IMR-90 (cell line): ENCODE results near the gene IGSF8. TPM values are rescaled to one million over a fixed set of nuclear protein-coding genes. Genes with fewer than 3 reads are reported as not detected.
A peak's percentile ranks its signal among the peaks of the same experiment; 100 is the strongest.

Experiments
- ATAC-seq: fragments of 200-7000 bp; cut with Tn5 transposase; 2 replicates; pipeline ENCODE4 v1.9.1; 2020; ENCODE audit warnings: low read depth, mild to moderate bottlenecking, moderate library complexity
- BruUV-seq: library from RNA; stranded (reverse); fragments of 400-500 nt; replicated peaks from 2 replicates; lab custom pipeline; 2021; lab: Mats Ljungman, UMichigan
- CTCF ChIA-PET: fragments of 300-600 bp; formaldehyde crosslinking; extraction: SDS; loops from one replicate; lab custom pipeline; 2021; ENCODE audit warnings: antibody characterized with exemption; lab: Yijun Ruan, JAX
- POLR2A ChIA-PET: fragments of 300-600 bp; sonication (Branson Sonifier 250); formaldehyde crosslinking; loops from one replicate; lab custom pipeline; 2022; ENCODE audit warnings: antibody characterized with exemption; ENCODE audit not compliant: unreplicated experiment; lab: Charles Lee
- DNase-seq: peaks from one replicate; pipeline ENCODE4 v3.0.0; 2013
- H2AFZ ChIP-seq: replicated peaks from 2 replicates; pipeline ENCODE3; 2013; ENCODE audit warnings: low read length, mild to moderate bottlenecking; ENCODE audit not compliant: poor library complexity
- H2AK5ac ChIP-seq: 2 replicates; pipeline ENCODE4 v1.6.1; 2013; ENCODE audit warnings: low read depth, low read length, inconsistent platforms
- H2AK9ac ChIP-seq: replicated peaks from 2 replicates; pipeline ENCODE3; 2013; ENCODE audit warnings: mild to moderate bottlenecking, low read depth, low read length, moderate library complexity; ENCODE audit not compliant: poor library complexity
- H2BK120ac ChIP-seq: 2 replicates; pipeline ENCODE4 v1.6.1; 2013; ENCODE audit warnings: low read depth, low read length, inconsistent platforms
- H2BK15ac ChIP-seq: 3 replicates; pipeline ENCODE4 v1.6.1; 2013; ENCODE audit warnings: low read depth, low read length, inconsistent platforms
- H2BK20ac ChIP-seq: 2 replicates; pipeline ENCODE4 v1.6.1; 2013; ENCODE audit warnings: low read depth, mild to moderate bottlenecking, inconsistent platforms, low read length, moderate library complexity
- H2BK5ac ChIP-seq: 2 replicates; pipeline ENCODE4 v1.6.1; 2013; ENCODE audit warnings: mild to moderate bottlenecking, low read depth, low read length, inconsistent platforms; ENCODE audit not compliant: poor library complexity, severe bottlenecking
- H3K14ac ChIP-seq: replicated peaks from 2 replicates; pipeline ENCODE4 v1.6.1; 2013; ENCODE audit warnings: low read depth, low read length, inconsistent platforms
- H3K18ac ChIP-seq: 2 replicates; pipeline ENCODE4 v1.6.1; 2013; ENCODE audit warnings: low read depth, low read length, control low read depth
- H3K23ac ChIP-seq: 2 replicates; pipeline ENCODE4 v1.6.1; 2013; ENCODE audit warnings: low read depth, low read length, inconsistent platforms
- H3K27ac ChIP-seq: 2 replicates; pipeline ENCODE4 v1.5.1; 2013; ENCODE audit warnings: mild to moderate bottlenecking, control low read depth, low read length; ENCODE audit not compliant: insufficient read depth
- H3K27me3 ChIP-seq: 2 replicates; pipeline ENCODE4 v1.6.1; 2013; ENCODE audit warnings: low read length; ENCODE audit not compliant: control insufficient read depth, insufficient read depth
- H3K36me3 ChIP-seq: 2 replicates; pipeline ENCODE4 v1.6.1; 2013; ENCODE audit warnings: low read length, mixed read lengths; ENCODE audit not compliant: control insufficient read depth, insufficient read depth
- H3K4ac ChIP-seq: 2 replicates; pipeline ENCODE4 v1.6.1; 2013; ENCODE audit warnings: low read depth, low read length, inconsistent platforms
- H3K4me1 ChIP-seq: 2 replicates; pipeline ENCODE4 v1.6.1; 2013; ENCODE audit warnings: low read length, mixed read lengths; ENCODE audit not compliant: control insufficient read depth, insufficient read depth
- H3K4me2 ChIP-seq: 2 replicates; pipeline ENCODE4 v1.6.1; 2013; ENCODE audit warnings: low read depth, mild to moderate bottlenecking, control low read depth, low read length, moderate library complexity
- H3K4me3 ChIP-seq: 2 replicates; pipeline ENCODE4 v1.5.1; 2013; ENCODE audit warnings: low read depth, mild to moderate bottlenecking, control low read depth, low read length, moderate library complexity; ENCODE audit not compliant: insufficient read depth
- H3K56ac ChIP-seq: 2 replicates; pipeline ENCODE4 v1.6.1; 2013; ENCODE audit warnings: low read length, inconsistent platforms; ENCODE audit not compliant: insufficient read depth; ENCODE audit errors: extremely low read depth
- H3K79me1 ChIP-seq, 2 experiments: 2 replicates each; pipeline ENCODE4 v1.6.1; 2013; ENCODE audit warnings: low read length in 2 of 2, inconsistent platforms in 1 of 2, low read depth in 1 of 2
- H3K9ac ChIP-seq: 2 replicates; pipeline ENCODE4 v1.6.1; 2013; ENCODE audit warnings: low read depth, low read length, control low read depth
- H3K9me1 ChIP-seq: 2 replicates; pipeline ENCODE4 v1.6.1; 2013; ENCODE audit warnings: low read length, inconsistent platforms; ENCODE audit not compliant: insufficient read depth
- H3K9me3 ChIP-seq: 2 replicates; pipeline ENCODE4 v1.6.1; 2013; ENCODE audit warnings: low read length; ENCODE audit not compliant: control insufficient read depth, insufficient read depth
- H4K20me1 ChIP-seq: 2 replicates; pipeline ENCODE4 v1.6.1; 2013; ENCODE audit warnings: low read length, inconsistent platforms; ENCODE audit not compliant: insufficient read depth
- H4K5ac ChIP-seq: 2 replicates; pipeline ENCODE4 v1.6.1; 2013; ENCODE audit warnings: mild to moderate bottlenecking, low read depth, low read length, control low read depth
- H4K8ac ChIP-seq, 2 experiments: 2 replicates each; pipeline ENCODE4 v1.6.1; 2013; ENCODE audit warnings: low read depth in 2 of 2, low read length in 2 of 2, control low read depth in 1 of 2, inconsistent platforms in 1 of 2
- H4K91ac ChIP-seq: 2 replicates; pipeline ENCODE4 v1.6.1; 2013; ENCODE audit warnings: low read depth, low read length, inconsistent platforms; ENCODE audit not compliant: insufficient read depth
- CEBPB ChIP-seq: IDR thresholded peaks from 2 replicates; pipeline ENCODE4 v1.6.1; 2012; ENCODE audit warnings: low read depth, low read length, improper control_type of control experiment
- RCOR1 ChIP-seq: IDR thresholded peaks from 2 replicates; pipeline ENCODE4 v1.6.1; 2012; ENCODE audit warnings: mild to moderate bottlenecking, low read length, improper control_type of control experiment; ENCODE audit not compliant: insufficient replicate concordance
- WGBS, 2 experiments: methylation state at CpG; one replicate each; pipeline versions ENCODE4 v1.1.5 to v1.1.7; 2013; ENCODE audit warnings: missing lambda C conversion rate in 2 of 2; ENCODE audit not compliant: insufficient read length in 1 of 2; ENCODE audit errors: extremely low coverage in 2 of 2; 5-methylcytosine and 5-hydroxymethylcytosine counted together
- dilution Hi-C: fragments of 300-500 bp; cut with HindIII; formaldehyde crosslinking; loops from one replicate; pipeline ENCODE4 v1.14.3; 2018; ENCODE audit warnings: low sequenced_read_pairs; ENCODE audit not compliant: unreplicated experiment
- in situ Hi-C: fragments of 300-500 bp; cut with MboI; formaldehyde crosslinking; loops from 3 replicates; pipeline ENCODE4 v1.14.3; 2019; ENCODE audit warnings: low sequenced_read_pairs, inconsistent platforms, mixed read lengths
- intact Hi-C: fragments of 100-400 bp; cut with micrococcal nuclease; formaldehyde crosslinking; loops from 2 replicates; pipeline ENCODE4 v1.10.0; 2022
- polyA plus RNA-seq, 3 experiments: library from polyadenylated mRNA; depleted of rRNA; stranded (reverse); fragments of >200 nt; gene quantifications; 2 replicates each; pipeline ENCODE4 v1.2.3, GENCODE V29; 2012; ENCODE audit warnings: low replicate concordance in 1 of 3
- total RNA-seq: library from RNA; depleted of rRNA; stranded (reverse); fragments of >200 nt; gene quantifications from 2 replicates; pipeline ENCODE4 v1.2.3, GENCODE V29; 2012

The IGSF8 gene
- total and polyA plus RNA-seq, 2 of the 4 experiments (the other 2 are of a cell fraction), result 8.8 to 25.2 TPM

DNA sequence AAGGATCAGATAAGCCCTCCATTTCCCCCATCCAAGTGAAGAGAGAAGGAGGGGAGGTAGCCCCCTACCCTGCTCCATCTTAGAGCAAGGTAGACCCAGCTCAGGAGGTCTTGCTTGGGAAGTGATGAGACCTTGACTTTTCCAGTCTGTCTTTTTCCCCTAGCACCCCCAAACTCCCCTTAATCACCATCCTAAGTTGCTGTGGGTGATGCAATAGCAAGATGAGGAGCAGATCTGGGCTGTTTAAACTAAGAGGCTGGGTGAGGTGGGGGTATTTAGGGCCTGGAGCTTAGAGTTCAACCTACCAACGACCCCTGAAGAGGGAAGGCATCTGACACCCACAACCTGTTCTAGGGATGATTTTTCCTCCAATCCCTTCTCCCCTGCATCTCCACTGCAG is 18.9 kb upstream of the IGSF8 start:
- Histone ChIP-seq H3K9me1 (no peaks in the 10 kb centered on the region; the same call in 1 of the 2 replicates), H4K5ac (peak overlapping the region; percentile 21; the same call in 1 of the 2 replicates), H3K18ac (peak overlapping the region; percentile 18; the same call in 1 of the 2 replicates), H3K27ac (no peak overlapping the region), H3K4me1 (peaks cover 15% of the 10 kb centered on the region; the same call in 1 of the 2 replicates), H3K79me1 (no peaks in the 10 kb centered on the region), H3K4me3 (no peak overlapping the region), H2BK5ac (no peak overlapping the region), H2BK15ac (no peak overlapping the region), H3K23ac (peak overlapping the region; percentile 37; the same call in 1 of the 2 replicates), H3K14ac (no peak overlapping the region), H3K4ac (peak overlapping the region; percentile 43; the same call in 1 of the 2 replicates), H3K36me3 (no peaks in the 10 kb centered on the region), H2BK20ac (no peak overlapping the region), H3K4me2 (no peak overlapping the region; the same call in 1 of the 2 replicates), H3K27me3 (peaks cover 46% of the 10 kb centered on the region), H3K9ac (no peak overlapping the region), H2AK9ac (peak overlapping the region; percentile 33), H2BK120ac (no peak overlapping the region; the same call in 1 of the 2 replicates), H4K8ac (no peak overlapping the region), H2AK5ac (no peak overlapping the region), H4K91ac (peak overlapping the region; percentile 38), H4K20me1 (no peaks in the 10 kb centered on the region), H3K9me3 (no peaks in the 10 kb centered on the region), H3K56ac (no peak overlapping the region), H2AFZ (no peak overlapping the region)
- intact Hi-C loops (no loop called here), dilution Hi-C loops (no loop called here), in situ Hi-C loops (no loop called here)
- POLR2A ChIA-PET, result no interaction called here
- ATAC-seq, result no peak; the same call in 1 of the 2 replicates
- CTCF ChIA-PET, result interaction anchor here (0.6 to 0.8 kb wide), 2 partner anchors 16 to 45 kb away, joined by 3 to 6 read pairs; no protein-coding TSS in a partner anchor
- WGBS, 2 experiments, result no CpG with 5 or more reads among the region's 1 CpG
- TF ChIP-seq RCOR1 (no peak), CEBPB (peak; percentile 67)
- no TSS peak for BruUV-seq
- no peak for DNase-seq
